ENCODE measurements around the gene JHY.

The JHY gene

GRCh38 chr11:122976061-122976733, 93.6 kb downstream of the JHY start:
- no peak for DNase-seq

- DNase-seq, result peak; percentile 27
Observed at GRCh38 chr11:122976734-122977469, 94.3 kb downstream of the JHY start.

- DNase-seq, result peak; percentile 35
Observed at GRCh38 chr11:122977470-122978298, 95.1 kb downstream of the JHY start.

GRCh38 chr11:122978299-122978620, 95.7 kb downstream of the JHY start:
- no peak for DNase-seq

GRCh38 chr11:122979103-122979814, 96.7 kb downstream of the JHY start:
- DNase-seq, result no peak

- peak; percentile 17 for DNase-seq
Observed at GRCh38 chr11:122979815-122980595, 97.4 kb downstream of the JHY start.

- peak; percentile 58 for DNase-seq
Observed at GRCh38 chr11:122981388-122982264, 99.1 kb downstream of the JHY start, which contains the start of gene BSX. Gene BSX, minus strand, starts transcription at chr11:122981834. Its CDS starts 163 bp downstream, at chr11:122981671.

GRCh38 chr11:122983438-122984185, 101.1 kb downstream of the JHY start:
- peak; percentile 33 for DNase-seq

- peak; percentile 62 for DNase-seq
Observed at GRCh38 chr11:122984186-122985011, 101.8 kb downstream of the JHY start.

GRCh38 chr11:122995526-122995925, 113.0 kb downstream of the JHY start:
- DNase-seq, result peak; percentile 34

GRCh38 chr11:122998727-122999366, 116.3 kb downstream of the JHY start:
- no peak for DNase-seq

- no peak for DNase-seq
Observed at GRCh38 chr11:123000721-123001120, 118.2 kb downstream of the JHY start.

GRCh38 chr11:123006860-123007542, 124.4 kb downstream of the JHY start:
- no peak for DNase-seq

Measured in DMS53 (cell line).